Esophagus muscularis mucosa (tissue), 4 donors: Measurements from ENCODE around the gene CAPN2. TPM values are rescaled to one million over a fixed set of nuclear protein-coding genes. Genes with fewer than 3 reads are reported as not detected.

Experiments used
- DNase-seq: peaks from one replicate; pipeline ENCODE4 v3.0.0-alpha.2; 2017; ENCODE audit errors: extremely low spot score
- H3K27ac ChIP-seq, 4 donors: fragments of 200-600 bp; sonication (generic); replicated peaks in 1 of 4; 1 replicate in 3 of 4; 2 replicates in 1 of 4; pipeline ENCODE4 v1.5.1; 2016 to 2019; ENCODE audit warnings: mild to moderate bottlenecking in 1 of 4
- H3K27me3 ChIP-seq, 4 donors: fragments of 200-600 bp; sonication (generic); one replicate each; pipeline versions ENCODE4 v1.5.1 to v1.6.0; 2016 to 2019
- H3K36me3 ChIP-seq, 4 donors: fragments of 200-600 bp; sonication (generic); one replicate each; pipeline ENCODE4 v1.5.1; 2016 to 2019
- H3K4me1 ChIP-seq, 4 donors: fragments of 200-600 bp; sonication (generic); one replicate each; pipeline ENCODE4 v1.5.1; 2016 to 2019
- H3K4me3 ChIP-seq, 4 donors: fragments of 200-600 bp; sonication (generic); 1 replicate in 2 of 4; 2 replicates in 2 of 4; pipeline ENCODE4 v1.5.1; 2016 to 2019; ENCODE audit warnings: mild to moderate bottlenecking in 4 of 4, moderate library complexity in 1 of 4
- H3K9me3 ChIP-seq, 4 donors: fragments of 200-600 bp; sonication (generic); 1 replicate in 3 of 4; 2 replicates in 1 of 4; pipeline ENCODE4 v1.5.1; 2016 to 2019
- CTCF ChIP-seq, 3 experiments: fragments of 200-600 bp in 2 of 3; fragments of 450-650 bp in 1 of 3; sonication (generic) in 2 of 3; IDR thresholded peaks; one replicate each; pipeline ENCODE4 v1.5.1; 2017 to 2019; ENCODE audit warnings: antibody characterized with exemption in 3 of 3, mild to moderate bottlenecking in 2 of 3, moderate library complexity in 1 of 3
- EP300 ChIP-seq: sonication (generic); formaldehyde crosslinking; IDR thresholded peaks from one replicate; pipeline ENCODE4 v1.6.1; 2017; ENCODE audit warnings: antibody characterized with exemption
- POLR2A ChIP-seq: fragments of 450-650 bp; IDR thresholded peaks from one replicate; pipeline ENCODE4 v1.6.1; 2017; ENCODE audit warnings: antibody characterized with exemption, moderate library complexity, mild to moderate bottlenecking, low read depth
- POLR2AphosphoS5 ChIP-seq, 2 donors: sonication (generic); formaldehyde crosslinking; IDR thresholded peaks; one replicate each; pipeline ENCODE4 v1.6.1; 2017; ENCODE audit warnings: antibody characterized with exemption in 2 of 2
- WGBS: methylation state at CpG from one replicate; pipeline ENCODE4 v1.1.5; 2018; 5-methylcytosine and 5-hydroxymethylcytosine counted together
- intact Hi-C: fragments of 100-400 bp; cut with DNase I; formaldehyde crosslinking; loops from one replicate; pipeline ENCODE4 v1.15.1; 2023
- total RNA-seq, 4 donors: library from RNA; depleted of rRNA; stranded (reverse); fragments of >200 nt; gene quantifications; one replicate each; pipeline versions ENCODE4 v1.1.0 to v1.2.1, GENCODE V29; 2016

CAPN2 gene
- total RNA-seq, 4 donors from 2014 or later: 91.9 to 231 (median 161) TPM

GRCh38 chr1:223748405-223748772 is 36.0 kb downstream of the CAPN2 start:
- intact Hi-C loops: loop anchor here (5.0 kb wide), 1 partner anchor 51 kb away; no protein-coding TSS in a partner anchor
- 25% methylated on average over 8 of the region's 18 CpGs for WGBS
- TF ChIP-seq EP300: no peak
- no peak for TF ChIP-seq CTCF (IDR thresholded peaks at IDR 0.05)
- TF ChIP-seq POLR2AphosphoS5 (IDR thresholded peaks at IDR 0.05): no peak
- no peak for TF ChIP-seq POLR2A
- no peaks in the 10 kb centered on the region for H3K9me3 ChIP-seq
- H3K4me1 ChIP-seq: peaks cover 25 to 33% (median 28%) of the 10 kb centered on the region in 4 donors
- no peaks in the 10 kb centered on the region for H3K27me3 ChIP-seq
- H3K4me3 ChIP-seq: peak overlapping the region; percentile 52 to 56 (median 54)
- peaks cover 44 to 87% (median 82%) of the 10 kb centered on the region in 4 donors for H3K36me3 ChIP-seq
- DNase-seq: no peak
- H3K27ac ChIP-seq: peak overlapping the region; percentile 74 to 82 (median 80)

- Histone ChIP-seq H3K36me3 (peaks cover 45 to 87% (median 83%) of the 10 kb centered on the region in 4 donors), H3K9me3 (no peaks in the 10 kb centered on the region), H3K4me1 (peaks cover 22 to 30% (median 25%) of the 10 kb centered on the region in 4 donors), H3K4me3 (peak overlapping the region; percentile 52 to 56 (median 54)), H3K27ac (peak overlapping the region; percentile 74 to 82 (median 80)), H3K27me3 (no peaks in the 10 kb centered on the region)
- TF ChIP-seq EP300: no peak
- no peak for TF ChIP-seq POLR2A
- TF ChIP-seq POLR2AphosphoS5 (IDR thresholded peaks at IDR 0.05): peak; percentile 39 to 57
- peak; percentile 94 to 99 (median 97) for TF ChIP-seq CTCF (IDR thresholded peaks at IDR 0.05)
- peak; percentile 94 for DNase-seq
- intact Hi-C loops: loop anchor here (1.0 to 5.0 kb wide), 2 partner anchors 37 to 52 kb away; partner anchors contain the start of gene CAPN2
- 6% methylated on average over 19 of the region's 61 CpGs for WGBS
Measured at GRCh38 chr1:223748773-223749733, 36.7 kb downstream of the CAPN2 start.

GRCh38 chr1:223750730-223751570 is 38.6 kb downstream of the CAPN2 start:
- 89% methylated on average over 13 of the region's 13 CpGs for WGBS
- H3K9me3 ChIP-seq: no peaks in the 10 kb centered on the region
- no peak overlapping the region for H3K4me3 ChIP-seq
- intact Hi-C loops: no loop called here
- no peak for TF ChIP-seq POLR2AphosphoS5 (IDR thresholded peaks at IDR 0.05)
- TF ChIP-seq CTCF (IDR thresholded peaks at IDR 0.05): no peak
- TF ChIP-seq POLR2A: no peak
- TF ChIP-seq EP300: no peak
- no peaks in the 10 kb centered on the region for H3K27me3 ChIP-seq
- peaks cover 19 to 28% (median 24%) of the 10 kb centered on the region in 4 donors for H3K4me1 ChIP-seq
- H3K36me3 ChIP-seq: peaks cover 57 to 87% (median 83%) of the 10 kb centered on the region in 4 donors
- H3K27ac ChIP-seq: no peak overlapping the region
- DNase-seq: no peak

GRCh38 chr1:223751696-223752095 is 39.4 kb downstream of the CAPN2 start:
- intact Hi-C loops: no loop called here
- DNase-seq: no peak
- peaks cover 60 to 87% (median 83%) of the 10 kb centered on the region in 4 donors for H3K36me3 ChIP-seq

More at GRCh38 chr1:223751696-223752095, 39.4 kb downstream of the CAPN2 start:
- H3K27me3 ChIP-seq: no peaks in the 10 kb centered on the region
- H3K4me3 ChIP-seq: no peak overlapping the region
- H3K4me1 ChIP-seq: peaks cover 19 to 26% (median 24%) of the 10 kb centered on the region in 4 donors
- H3K27ac ChIP-seq: no peak overlapping the region
- 89% methylated on average over 4 of the region's 4 CpGs for WGBS
- H3K9me3 ChIP-seq: no peaks in the 10 kb centered on the region
- no peak for TF ChIP-seq POLR2AphosphoS5 (IDR thresholded peaks at IDR 0.05)
- no peak for TF ChIP-seq CTCF (IDR thresholded peaks at IDR 0.05)
- no peak for TF ChIP-seq POLR2A
- TF ChIP-seq EP300: no peak
